ENCODE measurements around the gene UPK2.

DNA sequence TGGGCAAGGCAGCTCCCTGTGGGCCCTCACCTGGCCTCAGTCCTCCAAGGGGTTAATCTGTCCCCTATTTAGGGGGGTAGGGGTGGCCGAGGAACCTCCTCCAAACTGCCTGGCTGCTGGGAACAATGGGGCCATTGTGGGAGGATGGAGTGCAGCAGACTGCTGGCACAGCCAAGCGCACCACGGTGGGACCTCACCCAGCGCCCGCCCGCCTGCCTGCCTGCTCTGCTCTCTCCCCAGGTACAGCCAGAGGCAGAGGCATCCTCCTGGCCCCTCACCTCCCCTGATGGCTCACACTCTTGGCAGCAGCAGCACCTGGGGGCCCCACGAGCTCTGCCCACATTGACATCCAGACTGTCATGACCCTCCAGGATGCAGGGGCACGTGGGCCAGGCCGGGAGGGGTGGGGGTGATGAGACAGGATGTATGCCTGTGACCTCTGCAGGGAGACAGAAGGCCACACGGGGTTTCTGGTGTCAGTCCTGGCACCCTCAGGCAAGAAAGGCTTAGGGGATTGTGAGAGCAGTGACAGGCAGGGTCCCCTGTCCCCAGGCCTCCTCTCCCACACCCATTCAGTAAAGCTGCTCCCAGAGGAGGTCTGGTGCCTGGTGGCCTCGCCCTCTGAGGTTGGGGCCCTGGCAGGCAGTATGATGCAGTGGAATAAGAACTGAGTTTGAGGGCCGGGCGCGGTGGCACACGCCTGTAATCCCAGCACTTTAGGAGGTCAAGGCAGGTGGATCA lies 41.8 kb upstream of the UPK2 start:
- TF ChIP-seq IRF3 (IDR thresholded peaks at IDR 0.05; ENCODE audit: low read depth, low read length) (no peak), CTCF (IDR thresholded peaks at IDR 0.05) (no peak), TEAD4 (IDR thresholded peaks at IDR 0.05; ENCODE audit: borderline replicate concordance, insufficient read depth) (no peak), SMC3 (IDR thresholded peaks at IDR 0.05; ENCODE audit: low read depth, low read length) (no peak), RAD21 (IDR thresholded peaks at IDR 0.05; ENCODE audit: low read length) (no peak), YY1 (IDR thresholded peaks at IDR 0.05; ENCODE audit: low read depth) (no peak), EZH2phosphoT487 (IDR thresholded peaks at IDR 0.05; ENCODE audit: borderline replicate concordance, low read depth) (no peak), EP300 (IDR thresholded peaks at IDR 0.05; ENCODE audit: borderline replicate concordance in 1 of 2, low read depth in 1 of 2, low read length in 1 of 2) (0 out of 4 replicates have a peak, but pooled peaks of 1 of the 2 experiments have one; percentile 17), GABPA (IDR thresholded peaks at IDR 0.05; ENCODE audit: low read depth) (no peak), RCOR1 (IDR thresholded peaks at IDR 0.05; ENCODE audit: low read length) (no peak), JUND (IDR thresholded peaks at IDR 0.05) (no peak), FOXJ3 (CRISPR knock-in tag; IDR thresholded peaks at IDR 0.05) (no peak)
- TF ChIP-seq, protein P1, sequence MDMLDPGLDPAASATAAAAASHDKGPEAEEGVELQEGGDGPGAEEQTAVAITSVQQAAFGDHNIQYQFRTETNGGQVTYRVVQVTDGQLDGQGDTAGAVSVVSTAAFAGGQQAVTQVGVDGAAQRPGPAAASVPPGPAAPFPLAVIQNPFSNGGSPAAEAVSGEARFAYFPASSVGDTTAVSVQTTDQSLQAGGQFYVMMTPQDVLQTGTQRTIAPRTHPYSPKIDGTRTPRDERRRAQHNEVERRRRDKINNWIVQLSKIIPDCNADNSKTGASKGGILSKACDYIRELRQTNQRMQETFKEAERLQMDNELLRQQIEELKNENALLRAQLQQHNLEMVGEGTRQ (IDR thresholded peaks at IDR 0.05; ENCODE audit: borderline replicate concordance, low read depth, low read length): no peak
- TF ChIP-seq, protein P2, sequence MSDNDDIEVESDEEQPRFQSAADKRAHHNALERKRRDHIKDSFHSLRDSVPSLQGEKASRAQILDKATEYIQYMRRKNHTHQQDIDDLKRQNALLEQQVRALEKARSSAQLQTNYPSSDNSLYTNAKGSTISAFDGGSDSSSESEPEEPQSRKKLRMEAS (IDR thresholded peaks at IDR 0.05; ENCODE audit: low read depth): peak; percentile 62
